Cardiac fibroblast (primary cell): Measurements from ENCODE around the gene CCNE1.
A peak's percentile ranks its signal among the peaks of the same experiment; 100 is the strongest.
"Not testable (repeated sequence)": the region's sequence is repeated elsewhere in the genome, so short reads cannot be mapped to it uniquely, and the experiment has no call there.

Source experiments
- DNase-seq, 2 donors: peaks; one replicate each; pipeline versions ENCODE4 v3.0.0 to v3.0.0-alpha.2; 2010; ENCODE audit warnings: low read depth in 2 of 2
- H3K4me3 ChIP-seq, 2 donors: replicated peaks in 1 of 2; 1 replicate in 1 of 2; 2 replicates in 1 of 2; pipeline ENCODE4 v1.5.1; 2011; ENCODE audit warnings: low read depth in 2 of 2, low read length in 2 of 2, mild to moderate bottlenecking in 2 of 2, moderate library complexity in 1 of 2
- CTCF ChIP-seq: IDR thresholded peaks from one replicate; pipeline ENCODE4 v1.5.1; 2011; ENCODE audit warnings: low read depth, mild to moderate bottlenecking, low read length, inconsistent platforms

The CCNE1 gene

DNA sequence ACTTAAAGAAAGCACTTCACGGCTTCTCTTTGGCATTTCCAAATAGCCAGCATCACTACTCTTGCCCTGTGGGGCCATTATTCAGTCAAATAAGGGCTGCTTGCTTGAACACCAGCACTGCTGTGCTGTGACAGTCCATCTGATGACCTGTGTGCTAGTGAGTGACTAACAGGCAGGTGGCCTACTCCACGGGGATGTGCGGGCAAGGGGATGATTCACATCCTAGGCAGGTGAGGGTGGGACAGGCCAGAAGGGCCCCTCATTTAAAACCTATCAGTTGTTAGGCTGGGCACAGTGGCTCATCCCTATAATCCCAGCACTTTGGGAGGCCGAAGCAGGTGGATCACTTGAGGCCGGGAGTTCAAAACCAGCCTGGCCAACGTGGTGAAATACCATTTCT is 8.2 kb downstream of the CCNE1 start:
- no peak for TF ChIP-seq CTCF
- no peak overlapping the region for H3K4me3 ChIP-seq
- no peak for DNase-seq

- DNase-seq, result no peak
- no peak overlapping the region for H3K4me3 ChIP-seq
- TF ChIP-seq CTCF, result no peak
Observed at GRCh38 chr19:29823581-29824330, 12.0 kb downstream of the CCNE1 start.

DNA sequence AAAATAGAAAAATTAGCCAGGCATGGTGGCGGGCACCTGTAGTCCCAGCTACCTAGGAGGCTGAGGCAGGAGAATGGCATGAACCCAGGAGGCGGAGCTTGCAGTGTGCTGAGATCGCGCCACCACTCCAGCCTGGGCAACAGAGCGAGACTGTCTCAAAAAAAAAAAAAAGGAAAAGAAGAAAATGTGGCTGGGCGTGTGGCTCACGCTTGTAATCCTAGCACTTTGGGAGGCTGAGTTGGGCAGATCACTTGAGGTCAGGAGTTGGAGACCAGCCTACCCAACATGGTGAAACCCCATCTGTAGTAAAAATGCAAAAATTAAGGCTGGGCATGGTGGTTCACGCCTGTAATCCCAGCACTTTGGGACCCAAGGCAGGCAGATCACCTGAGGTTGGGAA is 13.5 kb downstream of the CCNE1 start:
- not testable (repeated sequence) for DNase-seq, H3K4me3 ChIP-seq

DNA sequence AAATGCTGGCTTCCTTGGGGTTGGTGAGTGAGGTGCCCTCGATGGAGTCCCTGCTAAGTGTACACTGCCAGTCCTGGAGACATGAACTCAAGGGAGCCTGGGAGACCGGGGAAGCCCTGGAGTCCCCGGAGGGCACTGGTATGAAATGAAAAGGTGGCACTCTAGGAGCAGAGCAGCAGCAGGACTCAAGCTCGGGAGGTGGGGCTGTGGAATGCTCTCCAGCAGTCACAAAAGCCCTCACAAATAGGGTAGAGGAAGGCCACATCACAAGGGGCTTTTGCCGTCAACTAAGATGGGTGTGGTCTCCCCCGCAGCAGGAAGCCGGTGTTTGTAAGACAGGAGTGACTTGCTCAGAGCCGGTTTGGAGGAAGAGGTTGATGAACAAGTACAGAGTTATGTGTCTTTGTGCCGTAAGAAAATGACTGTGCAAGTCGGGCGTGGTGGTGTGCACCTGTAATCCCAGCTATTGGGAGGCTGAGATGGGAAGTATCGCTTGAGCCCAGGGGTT is 19.3 kb downstream of the CCNE1 start:
- no peak for TF ChIP-seq CTCF
- H3K4me3 ChIP-seq, result no peak overlapping the region
- DNase-seq, result peak in 1 of 2 donors; percentile 47

DNA sequence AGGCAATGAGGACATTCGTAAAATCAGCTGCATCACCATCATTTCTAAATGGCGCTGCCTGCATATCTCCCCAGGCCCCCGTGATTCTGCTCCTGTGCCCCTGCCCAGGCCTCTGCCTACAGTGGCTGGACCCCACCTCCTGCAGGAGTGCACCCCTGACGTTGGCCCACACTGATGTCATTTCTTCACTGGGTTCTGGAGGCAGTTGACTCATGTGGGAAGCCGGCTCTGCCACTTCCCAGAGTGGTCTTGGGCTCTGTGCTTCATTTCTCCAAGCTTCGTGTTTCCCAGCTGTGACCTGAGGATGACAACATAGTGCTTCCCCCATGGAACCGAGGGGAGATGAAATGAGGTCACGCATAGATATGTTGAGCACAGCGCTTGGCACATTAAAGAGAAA is 19.9 kb downstream of the CCNE1 start:
- DNase-seq, result no peak
- TF ChIP-seq CTCF, result no peak
- no peak overlapping the region for H3K4me3 ChIP-seq

- DNase-seq, result no peak
- no peak for TF ChIP-seq CTCF
- H3K4me3 ChIP-seq, result no peak overlapping the region
Observed at GRCh38 chr19:29832801-29833200, 21.0 kb downstream of the CCNE1 start.

DNA sequence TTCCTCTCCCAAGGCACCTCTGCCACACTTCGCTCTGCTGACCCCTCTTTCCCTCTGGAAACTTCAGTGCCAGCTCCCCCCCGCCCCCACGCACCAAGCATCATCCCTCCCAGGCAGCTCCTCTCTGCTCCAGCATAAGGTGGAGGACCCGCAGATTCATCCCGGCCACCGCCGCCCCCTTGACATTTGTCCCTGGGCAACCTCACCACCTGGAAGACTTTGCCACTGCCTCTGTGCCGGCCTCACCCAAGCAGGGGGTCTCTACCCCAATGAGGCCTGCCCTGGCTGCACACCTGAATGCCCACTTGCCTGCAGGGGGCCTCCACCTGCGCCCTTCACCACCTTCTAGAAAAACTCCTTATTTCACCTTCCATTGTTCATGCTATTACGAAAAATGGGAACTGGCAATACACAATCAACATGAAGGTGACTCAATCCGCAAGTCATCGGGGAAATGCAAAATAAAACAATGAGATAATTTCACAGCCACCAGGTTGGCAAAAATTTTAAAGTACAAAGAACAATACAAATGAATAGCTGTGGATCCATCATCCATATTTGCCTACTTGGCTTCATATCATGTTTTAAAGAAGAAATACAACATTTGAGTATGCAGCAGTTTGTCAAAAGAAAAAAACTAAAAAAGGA is 21.9 kb downstream of the CCNE1 start:
- no peak overlapping the region for H3K4me3 ChIP-seq
- TF ChIP-seq CTCF, result no peak
- DNase-seq, result peak in 1 of 2 donors; percentile 39
